GM21786 (cell line): Measurements from ENCODE around the gene MEGF11.

ENCODE experiments used
- ATAC-seq: cut with Tn5 transposase; IDR thresholded peaks from one replicate; pipeline ENCODE4 v1.9.1; 2021; ENCODE audit not compliant: unreplicated experiment

MEGF11 gene

GRCh38 chr15:66240240-66240794 lies 13.2 kb downstream of the MEGF11 start:
- ATAC-seq: no peak

- ATAC-seq: no peak
Observed at GRCh38 chr15:66239514-66239913, 14.0 kb downstream of the MEGF11 start.

GRCh38 chr15:66238318-66238717 lies 15.2 kb downstream of the MEGF11 start:
- no peak for ATAC-seq

GRCh38 chr15:66237513-66238235 lies 15.9 kb downstream of the MEGF11 start:
- no peak for ATAC-seq

GRCh38 chr15:66236806-66237375 lies 16.7 kb downstream of the MEGF11 start:
- no peak for ATAC-seq

GRCh38 chr15:66235866-66236265 lies 17.7 kb downstream of the MEGF11 start:
- no peak for ATAC-seq

- no peak for ATAC-seq
Observed at GRCh38 chr15:66234798-66235197, 18.8 kb downstream of the MEGF11 start.

GRCh38 chr15:66233487-66234415 lies 19.8 kb downstream of the MEGF11 start:
- no peak for ATAC-seq

GRCh38 chr15:66232267-66232625 lies 21.3 kb downstream of the MEGF11 start:
- ATAC-seq: no peak

- no peak for ATAC-seq
Observed at GRCh38 chr15:66231394-66232266, 21.9 kb downstream of the MEGF11 start.

- no peak for ATAC-seq
Observed at GRCh38 chr15:66229790-66230465, 23.6 kb downstream of the MEGF11 start.

GRCh38 chr15:66228807-66229735 lies 24.5 kb downstream of the MEGF11 start:
- ATAC-seq: no peak

- ATAC-seq: no peak
Observed at GRCh38 chr15:66226736-66227135, 26.8 kb downstream of the MEGF11 start.

- ATAC-seq: no peak
Observed at GRCh38 chr15:66225656-66226274, 27.8 kb downstream of the MEGF11 start.

- no peak for ATAC-seq
Observed at GRCh38 chr15:66224946-66225345, 28.6 kb downstream of the MEGF11 start.

- ATAC-seq: no peak
Observed at GRCh38 chr15:66222273-66223198, 31.0 kb downstream of the MEGF11 start.

GRCh38 chr15:66221126-66221525 lies 32.4 kb downstream of the MEGF11 start:
- ATAC-seq: no peak
